Calu3 (cell line): ENCODE data around the gene ADGRL3. TPM values are rescaled to one million over a fixed set of nuclear protein-coding genes. Genes with fewer than 3 reads are reported as not detected.

ENCODE experiments used
- BruUV-seq: library from RNA; stranded (reverse); fragments of 400-500 nt; replicated peaks from 2 replicates; lab custom pipeline; 2021; lab: Mats Ljungman, UMichigan
- CTCF ChIA-PET: fragments of 300-600 bp; sonication (Branson Sonifier 250); formaldehyde crosslinking; loops from one replicate; lab custom pipeline; 2022; ENCODE audit warnings: antibody characterized with exemption; lab: Charles Lee
- DNase-seq: peaks from one replicate; pipeline ENCODE4 v3.0.0; 2022
- H3K27ac Mint-ChIP-seq: one replicate; pipeline ENCODE4 v1.8.0; 2022; ENCODE audit warnings: mixed read lengths; ENCODE audit not compliant: unreplicated experiment
- H3K27me3 Mint-ChIP-seq: one replicate; pipeline ENCODE4 v1.8.0; 2022; ENCODE audit warnings: mixed read lengths; ENCODE audit not compliant: unreplicated experiment
- H3K36me3 Mint-ChIP-seq: one replicate; pipeline ENCODE4 v1.8.0; 2022; ENCODE audit warnings: mild to moderate bottlenecking, moderate library complexity, mixed read lengths; ENCODE audit not compliant: insufficient read depth, unreplicated experiment
- H3K4me1 Mint-ChIP-seq: one replicate; pipeline ENCODE4 v1.8.0; 2022; ENCODE audit warnings: mild to moderate bottlenecking, low read depth, mixed read lengths; ENCODE audit not compliant: unreplicated experiment
- H3K4me3 Mint-ChIP-seq: one replicate; pipeline ENCODE4 v1.8.0; 2022; ENCODE audit warnings: mild to moderate bottlenecking, low read depth, moderate library complexity, mixed read lengths; ENCODE audit not compliant: unreplicated experiment
- H3K9me3 Mint-ChIP-seq: one replicate; pipeline ENCODE4 v1.8.0; 2022; ENCODE audit warnings: low read depth, mixed read lengths; ENCODE audit not compliant: unreplicated experiment
- CTCF ChIP-seq: fragments of 200-600 bp; IDR thresholded peaks from one replicate; pipeline ENCODE4 v1.8.0; 2022; ENCODE audit warnings: antibody characterized with exemption; ENCODE audit not compliant: unreplicated experiment
- intact Hi-C: fragments of 100-400 bp; cut with micrococcal nuclease; formaldehyde crosslinking; loops from one replicate; pipeline ENCODE4 v1.10.0; 2022; ENCODE audit not compliant: unreplicated experiment
- total RNA-seq: library from RNA; stranded (reverse); gene quantifications from 2 replicates; pipeline ENCODE4 v1.2.3, GENCODE V29; 2022

The ADGRL3 gene
- total RNA-seq, 1 experiment from 2014 or later: 0.66 TPM

GRCh38 chr4:61225656-61226055 lies 25.5 kb downstream of the ADGRL3 start:
- DNase-seq: no peak
- H3K4me1 Mint-ChIP-seq: no peaks in the 10 kb centered on the region
- CTCF ChIA-PET: no interaction called here
- no peaks in the 10 kb centered on the region for H3K36me3 Mint-ChIP-seq
- intact Hi-C loops: no loop called here
- H3K27ac Mint-ChIP-seq: no peak overlapping the region
- BruUV-seq: no TSS peak
- H3K9me3 Mint-ChIP-seq: no peaks in the 10 kb centered on the region
- TF ChIP-seq CTCF: no peak
- H3K4me3 Mint-ChIP-seq: no peak overlapping the region
- H3K27me3 Mint-ChIP-seq: no peaks in the 10 kb centered on the region

- intact Hi-C loops: no loop called here
- no TSS peak for BruUV-seq
- CTCF ChIA-PET: no interaction called here
- Mint-ChIP-seq H3K27me3 (no peaks in the 10 kb centered on the region), H3K4me3 (no peak overlapping the region), H3K36me3 (no peaks in the 10 kb centered on the region), H3K4me1 (no peaks in the 10 kb centered on the region), H3K27ac (no peak overlapping the region), H3K9me3 (peaks cover 3% of the 10 kb centered on the region)
- TF ChIP-seq CTCF: no peak
- DNase-seq: no peak
Observed at GRCh38 chr4:61231421-61231820, 31.3 kb downstream of the ADGRL3 start.

GRCh38 chr4:61239250-61239649 lies 39.1 kb downstream of the ADGRL3 start:
- Mint-ChIP-seq H3K4me1 (no peaks in the 10 kb centered on the region), H3K36me3 (no peaks in the 10 kb centered on the region), H3K4me3 (no peak overlapping the region), H3K27ac (no peak overlapping the region), H3K27me3 (no peaks in the 10 kb centered on the region), H3K9me3 (peaks cover 3% of the 10 kb centered on the region)
- TF ChIP-seq CTCF: no peak
- BruUV-seq: no TSS peak
- no peak for DNase-seq
- intact Hi-C loops: no loop called here
- CTCF ChIA-PET: no interaction called here

- Mint-ChIP-seq H3K9me3 (no peaks in the 10 kb centered on the region), H3K4me1 (no peaks in the 10 kb centered on the region), H3K27ac (no peak overlapping the region), H3K36me3 (no peaks in the 10 kb centered on the region), H3K4me3 (no peak overlapping the region), H3K27me3 (no peaks in the 10 kb centered on the region)
- CTCF ChIA-PET: no interaction called here
- TF ChIP-seq CTCF: no peak
- no peak for DNase-seq
- intact Hi-C loops: no loop called here
- BruUV-seq: no TSS peak
Observed at GRCh38 chr4:61243962-61244361, 43.8 kb downstream of the ADGRL3 start.
